Ovary (tissue), 9 donors: ENCODE measurements around the gene SURF6. TPM values are rescaled to one million over a fixed set of nuclear protein-coding genes. Genes with fewer than 3 reads are reported as not detected.

Source experiments
- DNase-seq, 5 donors: peaks; one replicate each; pipeline ENCODE4 v3.0.0-alpha.2; 2019 to 2020
- H3K27ac ChIP-seq, 2 donors: fragments of 200-600 bp; one replicate each; pipeline versions ENCODE4 v1.5.1 to v1.8.0; 2019 to 2022
- H3K27me3 ChIP-seq: fragments of 200-600 bp; one replicate; pipeline ENCODE4 v1.8.0; 2022
- H3K36me3 ChIP-seq: fragments of 200-600 bp; sonication (generic); one replicate; pipeline ENCODE4 v1.5.1; 2019
- H3K4me1 ChIP-seq: one replicate; pipeline ENCODE4 v1.8.1; 2013; ENCODE audit warnings: mild to moderate bottlenecking, moderate library complexity; ENCODE audit not compliant: insufficient read depth
- H3K4me3 ChIP-seq: fragments of 200-600 bp; sonication (generic); one replicate; pipeline ENCODE4 v1.5.1; 2017
- H3K9me3 ChIP-seq, 2 donors: fragments of 200-600 bp in 1 of 2; sonication (generic) in 1 of 2; one replicate each; pipeline versions ENCODE4 v1.5.1 to v1.8.1; 2013 to 2019; ENCODE audit warnings: mild to moderate bottlenecking in 1 of 2, moderate library complexity in 1 of 2
- CTCF ChIP-seq, 3 donors: fragments of 450-650 bp in 2 of 3; fragments of 200-600 bp in 1 of 3; IDR thresholded peaks; one replicate each; pipeline versions ENCODE4 v1.5.1 to v1.8.0; 2016 to 2022; ENCODE audit warnings: antibody characterized with exemption in 3 of 3, mild to moderate bottlenecking in 1 of 3
- EP300 ChIP-seq: sonication (generic); formaldehyde crosslinking; IDR thresholded peaks from one replicate; pipeline ENCODE4 v1.6.1; 2017; ENCODE audit warnings: antibody characterized with exemption
- POLR2A ChIP-seq: fragments of 450-650 bp; IDR thresholded peaks from one replicate; pipeline ENCODE4 v1.6.1; 2017; ENCODE audit warnings: antibody characterized with exemption, mild to moderate bottlenecking, moderate library complexity
- WGBS, 3 donors: extraction: QIAGEN DNeasy Blood & Tissue Kit in 1 of 3; methylation state at CpG; one replicate each; pipeline versions ENCODE4 v1.1.5 to v1.1.7; 2013 to 2017; 5-methylcytosine and 5-hydroxymethylcytosine counted together
- intact Hi-C, 4 donors: fragments of 100-400 bp; cut with DNase I; formaldehyde crosslinking; loops; one replicate each; pipeline versions ENCODE4 v1.11.0 to v1.15.1; 2022 to 2023
- polyA plus RNA-seq, 2 donors: library from polyadenylated mRNA; stranded (reverse); fragments of 200-250 nt in 1 of 2; fragments of 350-450 nt in 1 of 2; fragmentation: Illumina TruSeq in 1 of 2; extraction: RNeasy Lipid Tissue Mini Kit (QIAGEN cat#74804) in 1 of 2; gene quantifications; one replicate each; pipeline ENCODE4 v1.2.3, GENCODE V29; 2013 to 2014
- total RNA-seq, 7 donors: library from RNA; depleted of rRNA in 2 of 7; stranded (reverse); fragments of >200 nt in 2 of 7; fragmentation: NEBNext Ultra II Directional in 3 of 7; extraction: Animal tissue kit (Norgen Biotek cat#: 25700) in 3 of 7; gene quantifications; one replicate each; pipeline versions ENCODE4 v1.1.0 to v1.2.4, GENCODE V29; 2016 to 2023
- donor health status: DM: no; HTN: no; CAD: no; lungs with moderate emphysema.
- donor health status: DM: no; HTN: no; CAD: no.
- donor health status: Bipolar disorder and iron deficiency.
- donor health status: DM: yes; HTN: yes; CAD: no.
- donor health status: DM: no; HTN: no; CAD: no.
- donor health status: DM: yes; HTN: yes; CAD: no.

Gene SURF6
- total and polyA plus RNA-seq, 9 donors = 12.7 to 24.9 (median 21.0) TPM

GRCh38 chr9:133342570-133342969 lies 6.6 kb upstream of the SURF6 start:
- Histone ChIP-seq H3K36me3 (no peaks in the 10 kb centered on the region), H3K9me3 (no peaks in the 10 kb centered on the region), H3K27ac (no peak overlapping the region), H3K4me1 (peaks cover 5% of the 10 kb centered on the region), H3K27me3 (no peaks in the 10 kb centered on the region), H3K4me3 (no peak overlapping the region)
- DNase-seq = no peak
- TF ChIP-seq EP300 = no peak
- no peak for TF ChIP-seq POLR2A
- intact Hi-C loops = no loop called here
- 78 to 84% (median 83%) methylated on average over 9 to 11 of the region's 11 CpGs for WGBS, 3 donors

GRCh38 chr9:133342069-133342406 lies 6.0 kb upstream of the SURF6 start:
- H3K36me3 ChIP-seq = no peaks in the 10 kb centered on the region
- 78 to 81% (median 79%) methylated on average over 12 of the region's 12 CpGs for WGBS, 3 donors
- no peak for DNase-seq
- H3K27ac ChIP-seq = no peak overlapping the region
- no peaks in the 10 kb centered on the region for H3K9me3 ChIP-seq
- H3K27me3 ChIP-seq = no peaks in the 10 kb centered on the region
- intact Hi-C loops = no loop called here
- no peak for TF ChIP-seq CTCF (IDR thresholded peaks at IDR 0.05)
- no peak for TF ChIP-seq EP300
- TF ChIP-seq POLR2A = no peak
- H3K4me1 ChIP-seq = peaks cover 5% of the 10 kb centered on the region
- no peak overlapping the region for H3K4me3 ChIP-seq

- Histone ChIP-seq H3K9me3 (no peaks in the 10 kb centered on the region), H3K27me3 (no peaks in the 10 kb centered on the region), H3K4me1 (peaks cover 3% of the 10 kb centered on the region), H3K36me3 (no peaks in the 10 kb centered on the region), H3K4me3 (no peak overlapping the region), H3K27ac (no peak overlapping the region)
- intact Hi-C loops = no loop called here
- 80 to 83% (median 82%) methylated on average over 15 of the region's 15 CpGs for WGBS, 3 donors
- TF ChIP-seq EP300 (no peak), POLR2A (no peak), CTCF (IDR thresholded peaks at IDR 0.05) (no peak)
- no peak for DNase-seq
These were observed 5.5 kb upstream of the SURF6 start for GRCh38 chr9:133341369-133342068.

- Histone ChIP-seq H3K27me3 (no peaks in the 10 kb centered on the region), H3K27ac (no peak overlapping the region), H3K9me3 (no peaks in the 10 kb centered on the region), H3K4me3 (no peak overlapping the region), H3K4me1 (peaks cover 2% of the 10 kb centered on the region), H3K36me3 (no peaks in the 10 kb centered on the region)
- DNase-seq = no peak
- TF ChIP-seq EP300 (no peak), POLR2A (no peak)
- intact Hi-C loops = no loop called here
- whole genome bisulfite sequencing, 3 donors = 76 to 79% (median 78%) methylated on average over 11 to 13 of the region's 13 CpGs
These were observed 4.9 kb upstream of the SURF6 start for GRCh38 chr9:133340916-133341315.

- WGBS, 3 donors = 64 to 82% (median 75%) methylated on average over 3 of the region's 3 CpGs
- peaks cover 2% of the 10 kb centered on the region for H3K4me1 ChIP-seq
- no peak for DNase-seq
- TF ChIP-seq CTCF (IDR thresholded peaks at IDR 0.05) (no peak), EP300 (no peak), POLR2A (no peak)
- H3K9me3 ChIP-seq = no peaks in the 10 kb centered on the region
- intact Hi-C loops = no loop called here
- H3K36me3 ChIP-seq = no peaks in the 10 kb centered on the region
- H3K27ac ChIP-seq = no peak overlapping the region
- H3K27me3 ChIP-seq = no peaks in the 10 kb centered on the region
- no peak overlapping the region for H3K4me3 ChIP-seq
These were observed 4.3 kb upstream of the SURF6 start for GRCh38 chr9:133340256-133340655.
